ENCODE results near the gene PPP1R14C.

DNA sequence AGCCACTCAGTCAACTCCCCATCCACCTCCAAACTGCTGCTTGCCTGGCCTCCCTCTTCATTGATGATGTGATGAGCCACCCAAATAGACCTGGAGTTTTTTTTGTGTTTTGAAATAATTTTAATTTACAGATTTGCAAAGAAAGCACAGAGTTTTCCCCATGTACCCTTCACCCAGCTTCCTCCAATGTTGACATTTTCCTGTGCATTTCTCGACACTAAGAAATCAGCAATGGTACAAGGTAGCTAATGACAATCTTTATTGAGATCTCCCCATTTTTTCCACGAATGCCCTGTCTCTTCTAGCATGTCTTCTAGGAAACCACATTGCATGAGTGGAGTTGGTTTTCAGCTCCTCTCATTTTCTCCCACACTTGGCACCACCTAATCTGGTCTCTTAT, 30.1 kb downstream of the PPP1R14C start:
- no peak for TF ChIP-seq POLR2AphosphoS5 (IDR thresholded peaks at IDR 0.05; ENCODE audit: borderline replicate concordance, low read depth, low read length)
- TF ChIP-seq EZH2 (IDR thresholded peaks at IDR 0.05) = no peak
- TF ChIP-seq FOXP2 (optimal IDR thresholded peaks at IDR 0.05; ENCODE audit: control extremely low read depth, extremely low read length, insufficient read depth) = no peak

Measured in SK-N-MC (cell line).